LNCaP clone FGC (cell line): ENCODE data around the gene GNPTG.

Source experiments
- DNase-seq: peaks from one replicate; pipeline ENCODE4 v3.0.0-alpha.2; 2011; ENCODE audit warnings: low read depth
- H3K4me3 ChIP-seq: 2 replicates; pipeline ENCODE4 v1.5.1; 2011; ENCODE audit warnings: mild to moderate bottlenecking, low read depth, low read length, control low read depth
- TF ChIP-seq, protein P1 (sequence below): IDR thresholded peaks from 2 replicates; pipeline ENCODE4 v1.5.1; 2012; ENCODE audit warnings: mild to moderate bottlenecking; ENCODE audit not compliant: control insufficient read depth, insufficient read depth; ENCODE audit errors: extremely low read depth

GNPTG gene

DNA sequence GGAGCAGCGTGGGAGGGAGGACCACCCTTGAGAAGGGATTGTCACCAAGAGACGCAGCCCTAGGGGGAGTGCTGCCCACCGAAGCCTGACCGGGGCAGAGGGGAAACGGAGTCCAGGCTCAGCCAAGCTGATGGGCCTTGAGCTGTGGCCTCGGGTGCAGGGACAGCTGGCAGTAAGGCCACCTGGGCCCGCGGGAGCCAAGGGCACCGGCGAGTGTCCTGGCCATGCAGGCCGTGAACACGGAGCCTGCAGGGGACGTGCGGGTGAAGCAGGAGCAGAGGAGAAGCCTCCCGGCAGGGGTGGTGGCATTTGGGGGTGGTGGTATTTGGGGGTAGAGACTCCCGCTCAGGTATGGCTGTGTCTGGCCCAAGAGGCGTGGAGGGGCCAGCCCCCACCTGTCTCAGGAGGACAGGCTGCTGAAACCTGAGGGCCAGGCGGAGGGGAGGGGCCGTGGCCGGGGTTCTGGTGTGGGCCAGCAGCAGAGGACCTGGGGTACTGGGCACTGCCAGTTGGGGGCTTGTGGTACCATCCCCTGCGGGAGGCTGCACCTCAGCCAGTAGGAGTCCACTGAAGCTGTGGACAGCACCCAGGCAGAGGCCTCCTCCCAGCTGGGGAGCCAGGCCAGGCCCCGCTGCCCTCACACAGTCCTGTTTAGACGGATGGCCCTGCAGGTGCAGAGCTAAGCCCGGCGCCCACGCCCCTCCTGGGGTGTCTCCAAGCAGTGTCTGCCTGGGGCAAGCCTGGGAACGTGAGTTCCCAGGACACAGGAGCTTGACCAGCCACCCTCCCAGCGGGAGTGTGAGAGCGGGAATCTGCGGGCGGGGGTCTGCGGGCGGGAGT, 4.5 kb downstream of the GNPTG start:
- DNase-seq: no peak

DNA sequence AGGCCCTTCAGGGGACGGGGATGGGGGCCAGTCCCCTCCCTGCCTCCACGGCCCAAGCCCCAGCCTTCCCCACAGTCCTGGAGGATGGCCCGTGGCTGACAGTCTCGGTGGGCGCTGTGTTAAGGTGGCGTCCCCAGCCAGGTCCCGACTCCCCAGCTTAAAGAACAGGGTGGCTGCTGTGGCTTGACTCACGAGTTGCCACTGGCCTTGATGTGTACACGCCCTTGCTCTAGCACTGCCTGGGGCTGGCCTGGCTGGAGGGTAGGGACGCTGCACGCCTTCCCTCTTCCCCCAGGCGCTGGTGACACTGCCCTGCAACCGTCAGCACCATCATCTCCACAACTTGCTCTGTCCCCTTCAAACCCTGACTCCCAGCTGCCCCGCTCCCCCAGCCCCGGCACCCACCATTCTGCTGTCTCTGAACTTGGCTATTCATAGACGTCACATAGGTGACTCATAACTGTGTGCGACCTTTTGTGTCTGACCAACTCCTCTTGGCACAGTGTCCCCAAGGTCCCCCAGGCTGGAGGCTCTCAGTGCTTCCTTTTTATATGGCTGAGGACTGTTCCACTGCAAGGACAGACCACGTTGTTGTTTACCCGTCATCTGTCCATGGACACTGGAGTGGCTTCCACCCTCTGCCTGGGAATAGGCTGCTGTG, 6.3 kb downstream of the GNPTG start:
- TF ChIP-seq, protein P1, sequence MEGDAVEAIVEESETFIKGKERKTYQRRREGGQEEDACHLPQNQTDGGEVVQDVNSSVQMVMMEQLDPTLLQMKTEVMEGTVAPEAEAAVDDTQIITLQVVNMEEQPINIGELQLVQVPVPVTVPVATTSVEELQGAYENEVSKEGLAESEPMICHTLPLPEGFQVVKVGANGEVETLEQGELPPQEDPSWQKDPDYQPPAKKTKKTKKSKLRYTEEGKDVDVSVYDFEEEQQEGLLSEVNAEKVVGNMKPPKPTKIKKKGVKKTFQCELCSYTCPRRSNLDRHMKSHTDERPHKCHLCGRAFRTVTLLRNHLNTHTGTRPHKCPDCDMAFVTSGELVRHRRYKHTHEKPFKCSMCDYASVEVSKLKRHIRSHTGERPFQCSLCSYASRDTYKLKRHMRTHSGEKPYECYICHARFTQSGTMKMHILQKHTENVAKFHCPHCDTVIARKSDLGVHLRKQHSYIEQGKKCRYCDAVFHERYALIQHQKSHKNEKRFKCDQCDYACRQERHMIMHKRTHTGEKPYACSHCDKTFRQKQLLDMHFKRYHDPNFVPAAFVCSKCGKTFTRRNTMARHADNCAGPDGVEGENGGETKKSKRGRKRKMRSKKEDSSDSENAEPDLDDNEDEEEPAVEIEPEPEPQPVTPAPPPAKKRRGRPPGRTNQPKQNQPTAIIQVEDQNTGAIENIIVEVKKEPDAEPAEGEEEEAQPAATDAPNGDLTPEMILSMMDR: no peak
- no peak for DNase-seq

More for the DNA sequence above, 4.5 kb downstream of the GNPTG start:
- no peak overlapping the region for H3K4me3 ChIP-seq
- TF ChIP-seq, protein P1: no peak

DNA sequence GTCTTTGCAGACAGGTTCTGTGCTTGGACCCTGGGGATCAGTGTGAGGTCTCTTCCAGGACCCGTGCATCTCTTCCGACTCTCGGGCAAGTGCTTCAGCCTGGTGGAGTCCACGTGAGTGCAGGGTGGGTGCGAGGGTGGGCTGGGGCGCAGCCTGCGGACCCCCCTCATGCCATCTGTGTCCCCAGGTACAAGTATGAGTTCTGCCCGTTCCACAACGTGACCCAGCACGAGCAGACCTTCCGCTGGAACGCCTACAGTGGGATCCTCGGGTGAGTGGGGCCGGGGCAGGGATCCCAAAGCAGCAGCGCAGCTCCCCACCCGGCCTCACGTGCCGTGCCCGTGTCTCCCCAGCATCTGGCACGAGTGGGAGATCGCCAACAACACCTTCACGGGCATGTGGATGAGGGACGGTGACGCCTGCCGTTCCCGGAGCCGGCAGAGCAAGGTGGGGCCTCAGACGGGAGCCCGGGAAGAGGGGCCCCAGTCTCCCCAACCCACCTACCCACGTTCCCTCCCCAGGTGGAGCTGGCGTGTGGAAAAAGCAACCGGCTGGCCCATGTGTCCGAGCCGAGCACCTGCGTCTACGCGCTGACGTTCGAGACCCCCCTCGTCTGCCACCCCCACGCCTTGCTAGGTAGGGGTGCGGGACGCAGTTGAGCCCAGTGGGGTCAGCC, 10.1 kb downstream of the GNPTG start:
- no peak for DNase-seq
- H3K4me3 ChIP-seq: no peak overlapping the region
- TF ChIP-seq, protein P1: no peak

More for the DNA sequence above, 6.3 kb downstream of the GNPTG start:
- no peak overlapping the region for H3K4me3 ChIP-seq

DNA sequence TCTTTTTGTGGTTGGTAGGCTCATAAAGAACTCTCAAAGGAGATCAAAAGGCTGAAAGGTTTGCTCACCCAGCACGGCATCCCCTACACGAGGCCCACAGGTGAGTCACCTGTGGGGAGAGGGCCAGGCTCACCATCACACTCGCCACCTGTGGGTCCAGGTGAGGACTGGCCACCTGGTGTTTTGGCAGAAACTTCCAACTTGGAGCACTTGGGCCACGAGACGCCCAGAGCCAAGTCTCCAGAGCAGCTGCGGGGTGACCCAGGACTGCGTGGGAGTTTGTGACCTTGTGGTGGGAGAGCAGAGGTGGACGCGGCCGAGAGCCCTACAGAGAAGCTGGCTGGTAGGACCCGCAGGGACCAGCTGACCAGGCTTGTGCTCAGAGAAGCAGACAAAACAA, 11.1 kb downstream of the GNPTG start:
- H3K4me3 ChIP-seq: no peak overlapping the region

DNA sequence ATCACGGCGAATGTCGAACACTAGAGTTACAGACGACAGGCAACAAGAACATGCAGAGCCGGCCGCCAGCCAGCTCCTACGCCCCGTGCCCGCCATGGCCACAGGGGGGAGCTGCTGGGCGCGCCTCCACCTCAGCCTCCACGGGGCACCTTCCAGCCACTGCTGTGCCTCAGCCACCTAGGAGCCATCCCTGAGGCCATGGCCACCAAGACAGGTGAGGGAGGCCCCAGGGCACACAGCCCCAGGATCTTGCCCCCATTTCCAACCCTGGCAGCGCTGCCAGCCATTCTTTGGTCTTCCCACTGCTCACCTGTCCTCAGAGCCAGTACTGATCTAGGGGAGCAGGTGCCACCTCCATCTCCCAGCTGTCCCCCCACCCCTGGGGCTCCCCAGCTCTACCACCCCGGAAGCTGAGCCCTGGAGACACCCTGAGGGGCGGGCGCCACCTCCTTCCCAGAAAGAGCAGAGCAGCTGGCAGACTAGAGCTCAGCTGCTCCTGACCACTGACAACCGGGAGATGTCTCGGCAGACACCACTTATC, 11.8 kb downstream of the GNPTG start:
- TF ChIP-seq, protein P1: peak; percentile 93
- H3K4me3 ChIP-seq: no peak overlapping the region
- no peak for DNase-seq

More for the DNA sequence above, 11.1 kb downstream of the GNPTG start:
- TF ChIP-seq, protein P1: no peak
- DNase-seq: no peak

DNA sequence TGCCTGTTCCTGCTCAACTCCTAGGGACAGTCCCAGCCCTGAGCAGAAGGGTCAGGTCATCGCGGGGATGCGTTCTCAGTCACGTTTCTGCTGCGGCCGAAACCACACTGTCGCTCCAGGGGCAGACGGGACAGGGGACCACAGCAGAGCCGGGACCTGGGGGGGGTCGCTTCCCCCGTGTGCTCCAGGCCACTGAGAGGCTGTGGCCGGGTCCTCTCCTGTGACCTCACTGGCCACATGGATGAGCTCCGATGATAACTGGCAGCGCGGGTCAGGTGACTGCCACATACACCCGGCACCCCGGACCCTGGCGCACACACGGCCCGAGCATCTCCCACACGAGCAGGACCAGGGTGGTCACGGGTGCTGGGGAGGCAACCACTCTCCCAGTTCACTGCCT, 12.8 kb downstream of the GNPTG start:
- H3K4me3 ChIP-seq: no peak overlapping the region
- DNase-seq: no peak
- TF ChIP-seq, protein P1: no peak
